Measurements from ENCODE around the gene RFPL3. TPM values are rescaled to one million over a fixed set of nuclear protein-coding genes. Genes with fewer than 3 reads are reported as not detected.

The RFPL3 gene
- total RNA-seq, 1 experiment from 2014 or later: not detected

DNA sequence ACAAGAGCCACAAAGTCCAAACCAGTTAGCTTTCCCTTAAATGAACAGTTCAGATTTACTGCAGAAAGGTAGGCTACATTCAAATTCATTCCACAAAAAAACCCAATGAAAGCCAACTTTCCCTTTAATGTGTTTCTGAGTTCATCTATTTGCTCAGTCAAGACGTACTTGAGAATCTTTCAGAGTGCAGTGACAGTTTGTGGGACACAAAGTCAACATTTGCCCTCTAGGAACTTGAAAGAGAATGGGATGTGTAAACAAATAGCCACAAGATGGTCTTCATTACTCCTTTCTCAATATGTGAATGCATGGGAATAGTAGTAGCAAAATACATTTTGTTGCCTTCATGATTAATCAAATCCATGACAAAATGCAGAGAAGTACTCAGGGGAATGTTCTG lies 38.6 kb downstream of the RFPL3 start:
- TF ChIP-seq, protein P1, sequence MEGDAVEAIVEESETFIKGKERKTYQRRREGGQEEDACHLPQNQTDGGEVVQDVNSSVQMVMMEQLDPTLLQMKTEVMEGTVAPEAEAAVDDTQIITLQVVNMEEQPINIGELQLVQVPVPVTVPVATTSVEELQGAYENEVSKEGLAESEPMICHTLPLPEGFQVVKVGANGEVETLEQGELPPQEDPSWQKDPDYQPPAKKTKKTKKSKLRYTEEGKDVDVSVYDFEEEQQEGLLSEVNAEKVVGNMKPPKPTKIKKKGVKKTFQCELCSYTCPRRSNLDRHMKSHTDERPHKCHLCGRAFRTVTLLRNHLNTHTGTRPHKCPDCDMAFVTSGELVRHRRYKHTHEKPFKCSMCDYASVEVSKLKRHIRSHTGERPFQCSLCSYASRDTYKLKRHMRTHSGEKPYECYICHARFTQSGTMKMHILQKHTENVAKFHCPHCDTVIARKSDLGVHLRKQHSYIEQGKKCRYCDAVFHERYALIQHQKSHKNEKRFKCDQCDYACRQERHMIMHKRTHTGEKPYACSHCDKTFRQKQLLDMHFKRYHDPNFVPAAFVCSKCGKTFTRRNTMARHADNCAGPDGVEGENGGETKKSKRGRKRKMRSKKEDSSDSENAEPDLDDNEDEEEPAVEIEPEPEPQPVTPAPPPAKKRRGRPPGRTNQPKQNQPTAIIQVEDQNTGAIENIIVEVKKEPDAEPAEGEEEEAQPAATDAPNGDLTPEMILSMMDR (conservative IDR thresholded peaks at IDR 0.05; ENCODE audit: low read depth, low read length): no peak
- TF ChIP-seq EZH2phosphoT487 (IDR thresholded peaks at IDR 0.05; ENCODE audit: borderline replicate concordance, low read length) (no peak), EZH2 (IDR thresholded peaks at IDR 0.05; ENCODE audit: low read length, unreplicated experiment) (no peak)
- DNase-seq (no peak), ATAC-seq (no peak)
- no peak overlapping the region for H3K4me3 ChIP-seq (ENCODE audit: low read length)
- H2AFZ ChIP-seq (ENCODE audit: low read length): no peak overlapping the region
- H3K9me3 ChIP-seq (ENCODE audit: low read length): no peaks in the 10 kb centered on the region
- H3K9me2 ChIP-seq (replicated peaks; ENCODE audit: low read length): no peaks in the 10 kb centered on the region
- H3F3A ChIP-seq (ENCODE audit: low read length, unreplicated experiment): no peaks in the 10 kb centered on the region
- peaks cover 30% of the 10 kb centered on the region for H3K36me3 ChIP-seq (ENCODE audit: low read depth, low read length)
- H4K20me1 ChIP-seq (ENCODE audit: low read length): no peaks in the 10 kb centered on the region
- BruUV-seq (replicated peaks): no TSS peak
- ChIA-PET POLR2A (ENCODE audit: unreplicated experiment) (no interaction called here), CTCF (interaction anchor here (0.6 kb wide), 1 partner anchor 194 kb away, joined by 3 read pairs; no protein-coding TSS in a partner anchor)
- intact Hi-C loops (cut with micrococcal nuclease): no loop called here
- H3K27ac ChIP-seq (ENCODE audit: low read length): no peak overlapping the region
- no peak overlapping the region for H3K9ac ChIP-seq (ENCODE audit: low read length)
- H3K79me2 ChIP-seq (ENCODE audit: low read length): no peaks in the 10 kb centered on the region
- H3K4me1 ChIP-seq (ENCODE audit: insufficient read depth, low read length): no peaks in the 10 kb centered on the region
- no peak overlapping the region for H3K4me2 ChIP-seq (ENCODE audit: low read length)
- no peaks in the 10 kb centered on the region for H3K27me3 ChIP-seq (ENCODE audit: low read length)

- Histone ChIP-seq H3K9me3 (ENCODE audit: low read length) (no peaks in the 10 kb centered on the region), H3K4me3 (ENCODE audit: low read length) (no peak overlapping the region), H3K4me2 (ENCODE audit: low read length) (no peak overlapping the region), H3K27ac (ENCODE audit: low read length) (no peak overlapping the region), H4K20me1 (ENCODE audit: low read length) (no peaks in the 10 kb centered on the region), H3K36me3 (ENCODE audit: low read depth, low read length) (peaks cover 35% of the 10 kb centered on the region), H3K27me3 (ENCODE audit: low read length) (no peaks in the 10 kb centered on the region), H3K9ac (ENCODE audit: low read length) (no peak overlapping the region), H3K79me2 (ENCODE audit: low read length) (no peaks in the 10 kb centered on the region), H3K4me1 (ENCODE audit: insufficient read depth, low read length) (no peaks in the 10 kb centered on the region), H3F3A (ENCODE audit: low read length, unreplicated experiment) (no peaks in the 10 kb centered on the region), H2AFZ (ENCODE audit: low read length) (no peak overlapping the region), H3K9me2 (replicated peaks; ENCODE audit: low read length) (no peaks in the 10 kb centered on the region)
- CTCF ChIA-PET: interaction anchor here (0.6 kb wide), 1 partner anchor 195 kb away, joined by 3 read pairs; no protein-coding TSS in a partner anchor
- POLR2A ChIA-PET (ENCODE audit: unreplicated experiment): no interaction called here
- intact Hi-C loops (cut with micrococcal nuclease): no loop called here
- TF ChIP-seq EZH2 (IDR thresholded peaks at IDR 0.05; ENCODE audit: low read length, unreplicated experiment): no peak
- no peak for TF ChIP-seq EZH2phosphoT487 (IDR thresholded peaks at IDR 0.05; ENCODE audit: borderline replicate concordance, low read length)
- TF ChIP-seq, protein P1 (conservative IDR thresholded peaks at IDR 0.05; ENCODE audit: low read depth, low read length): no peak
- ATAC-seq: peak; percentile 22; the same call in 1 of the 2 replicates
- BruUV-seq (replicated peaks): no TSS peak
- peak; percentile 47 for DNase-seq
Measured at GRCh38 chr22:32396746-32397145, 39.1 kb downstream of the RFPL3 start.

DNA sequence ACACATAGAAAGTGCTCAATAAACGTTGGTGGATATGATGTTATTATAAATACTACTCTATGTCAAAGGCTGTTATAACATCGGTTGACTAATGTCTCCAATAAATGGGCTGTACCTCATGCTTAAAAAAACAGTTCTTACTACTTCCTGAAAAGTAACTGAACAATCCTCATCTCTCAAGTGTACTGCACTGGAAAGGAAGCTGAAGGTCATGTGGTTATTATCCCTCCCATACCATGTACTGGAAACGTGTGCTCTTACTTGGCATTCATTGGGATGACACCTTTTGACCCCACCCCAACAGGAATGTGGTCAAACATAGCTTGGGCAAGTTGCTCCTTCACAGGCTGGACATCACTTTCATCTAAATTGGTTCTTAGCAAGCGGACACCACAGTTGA lies 43.8 kb downstream of the RFPL3 start:
- Histone ChIP-seq H2AFZ (ENCODE audit: low read length) (no peak overlapping the region), H3K36me3 (ENCODE audit: low read depth, low read length) (peaks cover 39% of the 10 kb centered on the region), H3K9me3 (ENCODE audit: low read length) (no peaks in the 10 kb centered on the region), H3F3A (ENCODE audit: low read length, unreplicated experiment) (no peaks in the 10 kb centered on the region), H3K27me3 (ENCODE audit: low read length) (no peaks in the 10 kb centered on the region), H3K9me2 (replicated peaks; ENCODE audit: low read length) (no peaks in the 10 kb centered on the region), H3K79me2 (ENCODE audit: low read length) (no peaks in the 10 kb centered on the region), H4K20me1 (ENCODE audit: low read length) (no peaks in the 10 kb centered on the region), H3K4me2 (ENCODE audit: low read length) (no peak overlapping the region), H3K27ac (ENCODE audit: low read length) (no peak overlapping the region), H3K4me3 (ENCODE audit: low read length) (no peak overlapping the region), H3K4me1 (ENCODE audit: insufficient read depth, low read length) (no peaks in the 10 kb centered on the region), H3K9ac (ENCODE audit: low read length) (no peak overlapping the region)
- CTCF ChIA-PET: no interaction called here
- POLR2A ChIA-PET (ENCODE audit: unreplicated experiment): no interaction called here
- TF ChIP-seq EZH2 (IDR thresholded peaks at IDR 0.05; ENCODE audit: low read length, unreplicated experiment) (no peak), EZH2phosphoT487 (IDR thresholded peaks at IDR 0.05; ENCODE audit: borderline replicate concordance, low read length) (no peak)
- TF ChIP-seq, protein P1 (conservative IDR thresholded peaks at IDR 0.05; ENCODE audit: low read depth, low read length): no peak
- BruUV-seq (replicated peaks): no TSS peak
- intact Hi-C loops (cut with micrococcal nuclease): no loop called here
- ATAC-seq (no peak), DNase-seq (no peak)
